A549 (cell line): ENCODE measurements around the gene TMEM74B. TPM values are rescaled to one million over a fixed set of nuclear protein-coding genes. Genes with fewer than 3 reads are reported as not detected.

Source experiments
- ATAC-seq, 2 experiments: fragments of 200-7000 bp in 1 of 2; fragments of >200 bp in 1 of 2; cut with Nextera tagmentation in 1 of 2; cut with Tn5 transposase in 1 of 2; 3 replicates each; pipeline versions ENCODE4 v1.8.0 to v1.9.1; 2018 to 2020; ENCODE audit warnings: mild to moderate bottlenecking in 1 of 2, moderate library complexity in 1 of 2
- CTCF ChIA-PET: fragments of 300-600 bp; sonication (Branson Sonifier 250); formaldehyde crosslinking; extraction: SDS; loops from one replicate; lab custom pipeline; 2021; ENCODE audit warnings: antibody characterized with exemption, inconsistent platforms; lab: Yijun Ruan, JAX
- POLR2A ChIA-PET: fragments of 350-600 bp; formaldehyde crosslinking; extraction: SDS; loops from one replicate; lab custom pipeline; 2021; ENCODE audit warnings: antibody characterized with exemption, inconsistent platforms; lab: Yijun Ruan, JAX
- DNase-seq, 2 experiments: peaks; one replicate each; pipeline versions ENCODE4 v3.0.0 to v3.0.0-alpha.2; 2011 to 2016; ENCODE audit warnings: low read depth in 1 of 2, low spot score in 1 of 2
- FAIRE-seq: peaks from 2 replicates; lab custom pipeline; 2011; peaks lifted over from hg19 to GRCh38; lab: Jason Lieb, UNC
- H3K27ac ChIP-seq, 2 experiments: fragments of >200 bp; sonication (Bioruptor Twin); formaldehyde crosslinking; 3 replicates each; pipeline ENCODE4 v1.5.1; 2016 to 2017
- H3K4me1 ChIP-seq: fragments of >200 bp; sonication (Bioruptor Twin); formaldehyde crosslinking; 3 replicates; pipeline ENCODE4 v1.6.1; 2016
- H3K4me2 ChIP-seq: fragments of >200 bp; sonication (Bioruptor Twin); formaldehyde crosslinking; 3 replicates; pipeline ENCODE4 v1.6.1; 2016
- H3K4me3 ChIP-seq: fragments of >200 bp; sonication (Bioruptor Twin); formaldehyde crosslinking; 3 replicates; pipeline ENCODE4 v1.5.1; 2016
- H3K9me3 ChIP-seq: fragments of >200 bp; sonication (Bioruptor Twin); formaldehyde crosslinking; 3 replicates; pipeline ENCODE4 v1.6.1; 2016
- CBX2 ChIP-seq: fragments of 200-600 bp; sonication (generic); IDR thresholded peaks from 2 replicates; pipeline ENCODE4 v1.6.1; 2016; ENCODE audit warnings: low read depth, mild to moderate bottlenecking, borderline replicate concordance
- CEBPB ChIP-seq, 2 experiments: fragments of >200 bp in 1 of 2; sonication (Bioruptor Twin) in 1 of 2; formaldehyde crosslinking in 1 of 2; IDR thresholded peaks; 2 replicates each; pipeline ENCODE4 v1.6.1; 2012 to 2016
- CHD2 ChIP-seq: fragments of 150-350 bp; IDR thresholded peaks from 2 replicates; pipeline ENCODE4 v1.6.1; 2014; ENCODE audit warnings: low read length; ENCODE audit not compliant: partially characterized antibody
- CHD4 ChIP-seq: fragments of 200-600 bp; sonication (generic); IDR thresholded peaks from 2 replicates; pipeline ENCODE4 v1.6.1; 2016; ENCODE audit warnings: antibody characterized with exemption, mild to moderate bottlenecking, borderline replicate concordance
- EHF ChIP-seq: fragments of 250-450 bp; sonication (Bioruptor Pico); IDR thresholded peaks from 2 replicates; pipeline ENCODE4 v1.5.0; 2020; ENCODE audit warnings: mild to moderate bottlenecking
- EP300 ChIP-seq, 2 experiments: fragments of >200 bp; sonication (Bioruptor Twin); formaldehyde crosslinking; IDR thresholded peaks; 2 replicates in 1 of 2; 3 replicates in 1 of 2; pipeline ENCODE4 v1.6.1; 2016 to 2017
- FOSB ChIP-seq: fragments of 250-450 bp; sonication (Bioruptor Pico); IDR thresholded peaks from 2 replicates; pipeline ENCODE4 v1.5.0; 2020; ENCODE audit warnings: mild to moderate bottlenecking, moderate library complexity
- FOSL2 ChIP-seq, 2 experiments: fragments of 450-650 bp in 1 of 2; fragments of >200 bp in 1 of 2; sonication (Bioruptor Twin) in 1 of 2; formaldehyde crosslinking; IDR thresholded peaks; 2 replicates each; pipeline versions ENCODE4 v1.5.0 to v1.6.1; 2016 to 2020; ENCODE audit warnings: mild to moderate bottlenecking in 1 of 2, moderate library complexity in 1 of 2
- HOXA7 ChIP-seq: fragments of 250-450 bp; sonication (Bioruptor Pico); IDR thresholded peaks from 2 replicates; pipeline ENCODE4 v1.5.0; 2020; ENCODE audit warnings: mild to moderate bottlenecking, moderate library complexity
- HOXB5 ChIP-seq: fragments of 250-450 bp; sonication (Bioruptor Pico); IDR thresholded peaks from 2 replicates; pipeline ENCODE4 v1.5.0; 2020; ENCODE audit warnings: mild to moderate bottlenecking, moderate library complexity
- JUN ChIP-seq, 2 experiments: fragments of >200 bp; sonication (Bioruptor Twin); formaldehyde crosslinking; IDR thresholded peaks; 2 replicates in 1 of 2; 3 replicates in 1 of 2; pipeline ENCODE4 v1.6.1; 2016 to 2017
- JUNB ChIP-seq: fragments of >200 bp; sonication (Bioruptor Twin); formaldehyde crosslinking; IDR thresholded peaks from 2 replicates; pipeline ENCODE4 v1.6.1; 2016
- KDM1A ChIP-seq: fragments of 200-600 bp; sonication (generic); IDR thresholded peaks from 2 replicates; pipeline ENCODE4 v1.6.1; 2016; ENCODE audit warnings: low read depth, mild to moderate bottlenecking
- MAFK ChIP-seq: fragments of 450-650 bp; IDR thresholded peaks from 2 replicates; pipeline ENCODE4 v1.6.1; 2014; ENCODE audit not compliant: partially characterized antibody
- MYC ChIP-seq: IDR thresholded peaks from 2 replicates; pipeline ENCODE4 v1.6.1; 2012; ENCODE audit warnings: mild to moderate bottlenecking, inconsistent platforms, low read length, improper control_type of control experiment, borderline replicate concordance
- NFE2L2 ChIP-seq: fragments of 150-350 bp; conservative IDR thresholded peaks from 2 replicates; pipeline ENCODE4 v1.6.1; 2014; ENCODE audit warnings: low read length
- PHF8 ChIP-seq: fragments of 200-600 bp; sonication (generic); IDR thresholded peaks from 2 replicates; pipeline ENCODE4 v1.6.1; 2016; ENCODE audit warnings: low read depth, mild to moderate bottlenecking, antibody characterized with exemption, moderate library complexity, borderline replicate concordance
- POLR2A ChIP-seq: IDR thresholded peaks from 2 replicates; pipeline ENCODE4 v1.6.1; 2012; ENCODE audit warnings: mild to moderate bottlenecking, low read length
- RAD21 ChIP-seq, 2 experiments: fragments of >200 bp in 1 of 2; sonication (Bioruptor Twin) in 1 of 2; formaldehyde crosslinking in 1 of 2; IDR thresholded peaks in 1 of 2; conservative IDR thresholded peaks in 1 of 2; 2 replicates in 1 of 2; 3 replicates in 1 of 2; pipeline ENCODE4 v1.6.1; 2012 to 2018; ENCODE audit warnings: inconsistent platforms in 1 of 2
- RARB ChIP-seq: fragments of 250-450 bp; sonication (Bioruptor Pico); IDR thresholded peaks from 2 replicates; pipeline ENCODE4 v1.8.0; 2021; ENCODE audit warnings: mild to moderate bottlenecking, moderate library complexity
- RCOR1 ChIP-seq: fragments of 150-350 bp; IDR thresholded peaks from 2 replicates; pipeline ENCODE4 v1.6.1; 2014; ENCODE audit warnings: antibody characterized with exemption, low read length, low read depth
- SREBF2 ChIP-seq: fragments of 450-650 bp; IDR thresholded peaks from 2 replicates; pipeline ENCODE4 v1.6.1; 2014; ENCODE audit warnings: mild to moderate bottlenecking, moderate library complexity
- TP53 ChIP-seq: fragments of 250-450 bp; sonication (Bioruptor Pico); IDR thresholded peaks from 2 replicates; pipeline ENCODE4 v1.5.0; 2021; ENCODE audit warnings: mild to moderate bottlenecking, moderate library complexity
- ZC3H11A ChIP-seq: fragments of 450-650 bp; IDR thresholded peaks from 2 replicates; pipeline ENCODE4 v1.6.1; 2014; ENCODE audit warnings: antibody characterized with exemption, mild to moderate bottlenecking
- ZNF302 ChIP-seq: fragments of 250-450 bp; sonication (Bioruptor Pico); IDR thresholded peaks from 2 replicates; pipeline ENCODE4 v1.9.0; 2021; ENCODE audit warnings: inconsistent platforms, mild to moderate bottlenecking, moderate library complexity
- WGBS: methylation state at CpG from one replicate; pipeline ENCODE4 v1.1.6; 2017; ENCODE audit errors: missing lambda C conversion rate; 5-methylcytosine and 5-hydroxymethylcytosine counted together
- polyA minus RNA-seq: library from RNA; depleted of rRNA, polyadenylated mRNA; stranded (reverse); fragments of >200 nt; gene quantifications from 2 replicates; pipeline ENCODE4 v1.2.3, GENCODE V29; 2011; rRNA and poly(A)+ RNA removed
- polyA plus RNA-seq, 4 experiments: library from polyadenylated mRNA; depleted of rRNA in 3 of 4; stranded (reverse); fragments of >200 nt; fragmentation: RNase III in 1 of 4; extraction: RNeasy Plus Mini Kit Qiagen cat#74134 plus additional on column Dnase treatment in 1 of 4; gene quantifications; 2 replicates in 3 of 4; 3 replicates in 1 of 4; pipeline ENCODE4 v1.2.3, GENCODE V29; 2011 to 2017
- TF ChIP-seq, protein P1 (sequence below): fragments of 150-350 bp; IDR thresholded peaks from 2 replicates; pipeline ENCODE4 v1.6.1; 2014; ENCODE audit warnings: low read depth, mild to moderate bottlenecking, low read length
- TF ChIP-seq, protein P2 (sequence below): fragments of >200 bp; sonication (Bioruptor Twin); formaldehyde crosslinking; IDR thresholded peaks from 3 replicates; pipeline ENCODE4 v1.5.1; 2016
- TF ChIP-seq, protein P3 (sequence below): fragments of >200 bp; sonication (Bioruptor Twin); formaldehyde crosslinking; IDR thresholded peaks from 2 replicates; pipeline ENCODE4 v1.6.1; 2016
- TF ChIP-seq, protein P4 (sequence below): IDR thresholded peaks from 2 replicates; pipeline ENCODE4 v1.6.1; 2012; ENCODE audit warnings: low read depth, borderline replicate concordance
- TF ChIP-seq, protein P5 (sequence below): IDR thresholded peaks from 2 replicates; pipeline ENCODE4 v1.6.1; 2012

The TMEM74B gene
- 2.9 and 3.3 TPM in 2 replicates for polyA plus RNA-seq (2011; rRNA removed)
- polyA plus RNA-seq (2012; cell fraction: cytosol; rRNA removed), result 2.9 and 3.4 TPM in 2 replicates
- 22.0 and 22.7 TPM in 2 replicates for polyA plus RNA-seq (2012; cell fraction: nucleus; rRNA removed)
- 2.8 to 3.7 TPM (median 3.4 TPM) in 3 replicates for polyA plus RNA-seq (2017; fragmentation: RNase III; extraction: RNeasy Plus Mini Kit Qiagen cat#74134 plus additional on column Dnase treatment)
- polyA minus RNA-seq, result 1.6 and 1.8 TPM in 2 replicates

DNA sequence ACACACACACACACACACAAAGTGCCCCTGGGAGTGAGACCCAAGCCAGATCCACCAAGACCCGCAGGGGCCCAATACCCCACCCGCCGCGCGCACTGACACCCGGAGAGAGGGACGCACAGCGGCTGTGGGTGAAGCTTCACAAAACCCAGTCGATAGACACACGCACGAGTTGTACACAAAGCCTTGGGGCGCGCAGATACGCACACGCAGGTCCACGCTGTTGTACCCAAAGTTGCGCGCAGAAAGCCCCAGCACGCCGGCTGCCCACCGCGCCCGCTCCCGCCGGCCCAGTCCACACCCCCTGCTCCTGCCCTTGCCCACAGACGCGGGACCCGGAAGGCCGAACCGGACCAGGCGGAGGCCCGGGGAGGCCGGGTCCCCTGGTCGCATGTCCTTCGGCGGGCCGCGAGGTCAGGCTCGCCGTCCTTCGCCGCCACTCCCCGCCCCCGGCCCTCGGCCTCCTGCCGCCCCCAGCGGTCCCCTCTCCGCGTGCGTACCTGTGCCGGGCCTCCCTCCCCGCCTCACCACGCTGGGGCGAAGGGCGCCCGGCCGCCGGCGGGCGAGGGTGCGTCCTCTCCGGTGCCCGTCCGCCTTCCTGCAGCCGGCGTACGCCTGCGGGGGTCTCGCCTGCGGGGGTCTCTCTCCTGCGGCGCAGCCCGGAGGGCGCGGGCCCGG is at the start of gene TMEM74B:
Gene TMEM74B (minus strand): TSS at position 344 of the 678 bp plus-strand sequence. CDS start 1,180 bp downstream, outside the sequence.
- FAIRE-seq, result no peak
- 40% methylated on average over 45 of the region's 76 CpGs for WGBS
- POLR2A ChIA-PET, result no interaction called here
- TF ChIP-seq EHF (CRISPR knock-in tag) (no peak), PHF8 (peak; percentile 51; the same call in 1 of the 2 replicates), MAFK (no peak), CHD2 (no peak), RCOR1 (no peak), CHD4 (no peak), EP300 (IDR thresholded peaks at IDR 0.05) (no peak), TP53 (CRISPR knock-in tag) (no peak), JUNB (no peak), HOXB5 (CRISPR knock-in tag) (no peak), FOSL2 (IDR thresholded peaks at IDR 0.05) (no peak), FOSL2 (CRISPR knock-in tag; IDR thresholded peaks at IDR 0.05) (no peak), RAD21 (conservative IDR thresholded peaks at IDR 0.05 in 1 of 2, IDR thresholded peaks at IDR 0.05 in 1 of 2) (no peak), MYC (no peak), POLR2A (no peak), RARB (CRISPR knock-in tag) (no peak), JUN (IDR thresholded peaks at IDR 0.05) (0 out of 5 replicates have a peak, but pooled peaks of 1 of the 2 experiments have one; percentile 3), SREBF2 (no peak), HOXA7 (no peak), CEBPB (IDR thresholded peaks at IDR 0.05) (no peak), ZC3H11A (no peak), FOSB (CRISPR knock-in tag) (no peak), KDM1A (no peak), CBX2 (no peak), ZNF302 (CRISPR knock-in tag) (no peak), NFE2L2 (no peak)
- TF ChIP-seq, protein P1, sequence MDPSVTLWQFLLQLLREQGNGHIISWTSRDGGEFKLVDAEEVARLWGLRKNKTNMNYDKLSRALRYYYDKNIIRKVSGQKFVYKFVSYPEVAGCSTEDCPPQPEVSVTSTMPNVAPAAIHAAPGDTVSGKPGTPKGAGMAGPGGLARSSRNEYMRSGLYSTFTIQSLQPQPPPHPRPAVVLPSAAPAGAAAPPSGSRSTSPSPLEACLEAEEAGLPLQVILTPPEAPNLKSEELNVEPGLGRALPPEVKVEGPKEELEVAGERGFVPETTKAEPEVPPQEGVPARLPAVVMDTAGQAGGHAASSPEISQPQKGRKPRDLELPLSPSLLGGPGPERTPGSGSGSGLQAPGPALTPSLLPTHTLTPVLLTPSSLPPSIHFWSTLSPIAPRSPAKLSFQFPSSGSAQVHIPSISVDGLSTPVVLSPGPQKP, result no peak
- TF ChIP-seq, protein P2, sequence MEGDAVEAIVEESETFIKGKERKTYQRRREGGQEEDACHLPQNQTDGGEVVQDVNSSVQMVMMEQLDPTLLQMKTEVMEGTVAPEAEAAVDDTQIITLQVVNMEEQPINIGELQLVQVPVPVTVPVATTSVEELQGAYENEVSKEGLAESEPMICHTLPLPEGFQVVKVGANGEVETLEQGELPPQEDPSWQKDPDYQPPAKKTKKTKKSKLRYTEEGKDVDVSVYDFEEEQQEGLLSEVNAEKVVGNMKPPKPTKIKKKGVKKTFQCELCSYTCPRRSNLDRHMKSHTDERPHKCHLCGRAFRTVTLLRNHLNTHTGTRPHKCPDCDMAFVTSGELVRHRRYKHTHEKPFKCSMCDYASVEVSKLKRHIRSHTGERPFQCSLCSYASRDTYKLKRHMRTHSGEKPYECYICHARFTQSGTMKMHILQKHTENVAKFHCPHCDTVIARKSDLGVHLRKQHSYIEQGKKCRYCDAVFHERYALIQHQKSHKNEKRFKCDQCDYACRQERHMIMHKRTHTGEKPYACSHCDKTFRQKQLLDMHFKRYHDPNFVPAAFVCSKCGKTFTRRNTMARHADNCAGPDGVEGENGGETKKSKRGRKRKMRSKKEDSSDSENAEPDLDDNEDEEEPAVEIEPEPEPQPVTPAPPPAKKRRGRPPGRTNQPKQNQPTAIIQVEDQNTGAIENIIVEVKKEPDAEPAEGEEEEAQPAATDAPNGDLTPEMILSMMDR, result no peak
- TF ChIP-seq, protein P3, sequence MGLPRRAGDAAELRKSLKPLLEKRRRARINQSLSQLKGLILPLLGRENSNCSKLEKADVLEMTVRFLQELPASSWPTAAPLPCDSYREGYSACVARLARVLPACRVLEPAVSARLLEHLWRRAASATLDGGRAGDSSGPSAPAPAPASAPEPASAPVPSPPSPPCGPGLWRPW, result no peak
- TF ChIP-seq, protein P4, sequence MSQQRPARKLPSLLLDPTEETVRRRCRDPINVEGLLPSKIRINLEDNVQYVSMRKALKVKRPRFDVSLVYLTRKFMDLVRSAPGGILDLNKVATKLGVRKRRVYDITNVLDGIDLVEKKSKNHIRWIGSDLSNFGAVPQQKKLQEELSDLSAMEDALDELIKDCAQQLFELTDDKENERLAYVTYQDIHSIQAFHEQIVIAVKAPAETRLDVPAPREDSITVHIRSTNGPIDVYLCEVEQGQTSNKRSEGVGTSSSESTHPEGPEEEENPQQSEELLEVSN, result 0 out of 2 replicates have a peak, but pooled peaks have one; percentile 41
- TF ChIP-seq, protein P5, sequence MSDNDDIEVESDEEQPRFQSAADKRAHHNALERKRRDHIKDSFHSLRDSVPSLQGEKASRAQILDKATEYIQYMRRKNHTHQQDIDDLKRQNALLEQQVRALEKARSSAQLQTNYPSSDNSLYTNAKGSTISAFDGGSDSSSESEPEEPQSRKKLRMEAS, result peak; percentile 49
- Histone ChIP-seq H3K4me3 (peak within 1 kb of the TSS; percentile 94), H3K27ac (peak within 1 kb of the TSS; percentile 76 to 90), H3K4me2 (peak within 1 kb of the TSS; percentile 93), H3K9me3 (no peaks in the 10 kb centered on the region), H3K4me1 (peaks cover 16% of the 10 kb centered on the region)
- no peak for DNase-seq
- CTCF ChIA-PET, result interaction anchor here (0.6 to 5.3 kb wide), 19 partner anchors 12 to 370 kb away, joined by 3 to 91 read pairs (median 5); no protein-coding TSS in a partner anchor
- ATAC-seq, result peak; percentile 15 to 20; a peak in 3 of 6 replicates
